HG03439 (cell line): Measurements from ENCODE around the gene MTNR1A.

Experiments used
- ATAC-seq: cut with Tn5 transposase; IDR thresholded peaks from one replicate; pipeline ENCODE4 v1.9.1; 2021; ENCODE audit warnings: mild to moderate bottlenecking, moderate library complexity; ENCODE audit not compliant: unreplicated experiment

Gene MTNR1A

GRCh38 chr4:186554914-186555827 is at the start of gene MTNR1A:
TSS of gene MTNR1A (minus strand) at chr4:186555567. CDS start at chr4:186555365, 202 bp downstream.
- no peak for ATAC-seq

- ATAC-seq = no peak
Measured at GRCh38 chr4:186604124-186604807, 48.9 kb upstream of the MTNR1A start.

GRCh38 chr4:186602978-186603377 is 47.6 kb upstream of the MTNR1A start:
- ATAC-seq = no peak

- no peak for ATAC-seq
Measured at GRCh38 chr4:186599483-186599882, 44.1 kb upstream of the MTNR1A start.

GRCh38 chr4:186598686-186599085 is 43.3 kb upstream of the MTNR1A start:
- no peak for ATAC-seq

GRCh38 chr4:186596850-186597390 is 41.6 kb upstream of the MTNR1A start:
- no peak for ATAC-seq

GRCh38 chr4:186596346-186596745 is 41.0 kb upstream of the MTNR1A start:
- no peak for ATAC-seq

GRCh38 chr4:186593587-186593973 is 38.2 kb upstream of the MTNR1A start:
- ATAC-seq = no peak

GRCh38 chr4:186592966-186593586 is 37.7 kb upstream of the MTNR1A start:
- ATAC-seq = no peak

- ATAC-seq = no peak
Measured at GRCh38 chr4:186592445-186592844, 37.1 kb upstream of the MTNR1A start.

GRCh38 chr4:186591651-186592050 is 36.3 kb upstream of the MTNR1A start:
- no peak for ATAC-seq

- no peak for ATAC-seq
Measured at GRCh38 chr4:186588503-186588902, 33.1 kb upstream of the MTNR1A start.

- no peak for ATAC-seq
Measured at GRCh38 chr4:186587416-186588018, 32.1 kb upstream of the MTNR1A start.

- no peak for ATAC-seq
Measured at GRCh38 chr4:186586205-186586604, 30.8 kb upstream of the MTNR1A start.

GRCh38 chr4:186584912-186585311 is 29.5 kb upstream of the MTNR1A start:
- ATAC-seq = no peak

GRCh38 chr4:186581421-186581820 is 26.1 kb upstream of the MTNR1A start:
- ATAC-seq = no peak

- no peak for ATAC-seq
Measured at GRCh38 chr4:186580669-186581068, 25.3 kb upstream of the MTNR1A start.

GRCh38 chr4:186570193-186570996 is 15.0 kb upstream of the MTNR1A start:
- ATAC-seq = no peak

GRCh38 chr4:186569533-186570192 is 14.3 kb upstream of the MTNR1A start:
- no peak for ATAC-seq

- ATAC-seq = no peak
Measured at GRCh38 chr4:186566068-186566467, 10.7 kb upstream of the MTNR1A start.
